Heart right ventricle (tissue), 16 donors: ENCODE results near the gene ZNF222. TPM values are rescaled to one million over a fixed set of nuclear protein-coding genes. Genes with fewer than 3 reads are reported as not detected.

Experiments used
- ATAC-seq, 8 donors: fragments of 200-7000 bp; cut with Tn5 transposase; one replicate each; pipeline ENCODE4 v1.9.1; 2020; ENCODE audit warnings: mild to moderate bottlenecking in 8 of 8, moderate library complexity in 8 of 8, moderate number of reproducible peaks in 1 of 8
- DNase-seq, 2 donors: peaks; one replicate each; pipeline ENCODE4 v3.0.0-alpha.2; 2020
- H3K27ac ChIP-seq, 10 donors: fragments of 200-600 bp; sonication (generic) in 2 of 10; one replicate each; pipeline versions ENCODE4 v1.5.0 to v1.8.0; 2020 to 2022; ENCODE audit warnings: mild to moderate bottlenecking in 3 of 10
- H3K27me3 ChIP-seq, 7 donors: fragments of 200-600 bp; one replicate each; pipeline ENCODE4 v1.8.0; 2021 to 2022; ENCODE audit warnings: mild to moderate bottlenecking in 2 of 7
- H3K36me3 ChIP-seq, 9 donors: fragments of 200-600 bp; sonication (generic) in 1 of 9; one replicate each; pipeline versions ENCODE4 v1.5.0 to v1.8.0; 2020 to 2022; ENCODE audit warnings: mild to moderate bottlenecking in 2 of 9
- H3K4me1 ChIP-seq, 9 donors: fragments of 200-600 bp; sonication (generic) in 1 of 9; one replicate each; pipeline versions ENCODE4 v1.5.0 to v1.8.0; 2020 to 2022; ENCODE audit warnings: mild to moderate bottlenecking in 4 of 9
- H3K4me3 ChIP-seq, 10 donors: fragments of 200-600 bp; sonication (generic) in 2 of 10; one replicate each; pipeline versions ENCODE4 v1.5.0 to v1.8.0; 2020 to 2022; ENCODE audit warnings: mild to moderate bottlenecking in 7 of 10, moderate library complexity in 2 of 10
- H3K9me3 ChIP-seq, 11 donors: fragments of 200-600 bp in 10 of 11; sonication (generic) in 2 of 11; one replicate each; pipeline versions ENCODE4 v1.5.0 to v1.8.0; 2013 to 2022; ENCODE audit warnings: mild to moderate bottlenecking in 2 of 11, control low read depth in 1 of 11, moderate library complexity in 1 of 11
- WGBS, 2 donors: extraction: QIAGEN DNeasy Blood & Tissue Kit; methylation state at CpG; one replicate each; pipeline ENCODE4 v1.1.7; 2013; ENCODE audit warnings: inconsistent platforms in 1 of 2; 5-methylcytosine and 5-hydroxymethylcytosine counted together
- intact Hi-C, 10 donors: fragments of 100-400 bp; cut with DNase I; formaldehyde crosslinking; loops; one replicate each; pipeline versions ENCODE4 v1.11.1 to v1.14.2; 2022
- polyA plus RNA-seq, 2 donors: library from polyadenylated mRNA; stranded (reverse); fragments of 200-250 nt; gene quantifications; one replicate each; pipeline ENCODE4 v1.2.3, GENCODE V29; 2013
- total RNA-seq, 10 donors: library from RNA; stranded (reverse); fragmentation: NEBNext Ultra II Directional in 3 of 10; extraction: Animal tissue kit (Norgen Biotek cat#: 25700) in 3 of 10; gene quantifications; one replicate each; pipeline versions ENCODE4 v1.2.1 to v1.2.4, GENCODE V29; 2021 to 2023
- TF ChIP-seq, protein P1 (sequence below), 9 donors: fragments of 200-600 bp; sonication (generic) in 2 of 9; IDR thresholded peaks; one replicate each; pipeline versions ENCODE4 v1.5.0 to v1.8.0; 2021 to 2022; ENCODE audit warnings: antibody characterized with exemption in 9 of 9, mild to moderate bottlenecking in 5 of 9, moderate library complexity in 1 of 9
- donor health status: Arrhythmogenic right ventricular cardiomyopathy.
- donor health status: ischemic (EF 13 %, LVEDD 7.1; RV severe dilation, severe dysfunction).
- donor health status: healthy with polysubstance abuse.
- donor health status: DM: no; HTN: yes; CAD: no.
- donor health status: DM: no; HTN: no; CAD: no.
- donor health status: ischemic (EF 25% LVEDD 6.9; RV normal size, moderate dysfunction).
- donor health status: ischemic (EF 25% LVEDD 5.7; RV mildly dilated, moderate dysfunction).
- donor health status: healthy.
- donor health status: DM: yes; HTN: yes; CAD: no.
- donor health status: Ischemic cardiomyopathy.
- donor health status: ischemic (EF 35%, LVEDD 5.7; RV mildly dilated, moderate dysfunction).
- donor health status: nonischemic (EF 11% LVEDD 7.7; RV severe dilation, severe dysfunction).
- donor health status: DM: yes; HTN: yes; CAD: no.
- donor health status: PGD.
- donor health status: ischemic (EF 29% LVEDD 5.4; RV normal size, mild dysfunction).
- donor health status: nonischemic (EF 23%, LVEDD 6.1; RV moderate dilation, normal function).

Gene ZNF222
- total and polyA plus RNA-seq, 12 donors = 2.1 to 5.8 (median 3.7) TPM

- TF ChIP-seq, protein P1, sequence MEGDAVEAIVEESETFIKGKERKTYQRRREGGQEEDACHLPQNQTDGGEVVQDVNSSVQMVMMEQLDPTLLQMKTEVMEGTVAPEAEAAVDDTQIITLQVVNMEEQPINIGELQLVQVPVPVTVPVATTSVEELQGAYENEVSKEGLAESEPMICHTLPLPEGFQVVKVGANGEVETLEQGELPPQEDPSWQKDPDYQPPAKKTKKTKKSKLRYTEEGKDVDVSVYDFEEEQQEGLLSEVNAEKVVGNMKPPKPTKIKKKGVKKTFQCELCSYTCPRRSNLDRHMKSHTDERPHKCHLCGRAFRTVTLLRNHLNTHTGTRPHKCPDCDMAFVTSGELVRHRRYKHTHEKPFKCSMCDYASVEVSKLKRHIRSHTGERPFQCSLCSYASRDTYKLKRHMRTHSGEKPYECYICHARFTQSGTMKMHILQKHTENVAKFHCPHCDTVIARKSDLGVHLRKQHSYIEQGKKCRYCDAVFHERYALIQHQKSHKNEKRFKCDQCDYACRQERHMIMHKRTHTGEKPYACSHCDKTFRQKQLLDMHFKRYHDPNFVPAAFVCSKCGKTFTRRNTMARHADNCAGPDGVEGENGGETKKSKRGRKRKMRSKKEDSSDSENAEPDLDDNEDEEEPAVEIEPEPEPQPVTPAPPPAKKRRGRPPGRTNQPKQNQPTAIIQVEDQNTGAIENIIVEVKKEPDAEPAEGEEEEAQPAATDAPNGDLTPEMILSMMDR (IDR thresholded peaks at IDR 0.05) = no peak
- no peaks in the 10 kb centered on the region for H3K27me3 ChIP-seq
- H3K36me3 ChIP-seq = peaks cover 0 to 43% (median 32%) of the 10 kb centered on the region in 9 donors
- H3K9me3 ChIP-seq = peaks cover 0 to 71% (median 34%) of the 10 kb centered on the region in 11 donors
- DNase-seq (no peak), ATAC-seq (no peak)
- no peak overlapping the region for H3K27ac ChIP-seq
- intact Hi-C loops = no loop called here
- peaks cover 0 to 21% (median 15%) of the 10 kb centered on the region in 9 donors for H3K4me1 ChIP-seq
- H3K4me3 ChIP-seq = no peak overlapping the region
- 94 to 98% methylated on average over 1 of the region's 1 CpG for WGBS, 2 donors
These were observed 44.2 kb downstream of the ZNF222 start for GRCh38 chr19:44069415-44069814.

DNA sequence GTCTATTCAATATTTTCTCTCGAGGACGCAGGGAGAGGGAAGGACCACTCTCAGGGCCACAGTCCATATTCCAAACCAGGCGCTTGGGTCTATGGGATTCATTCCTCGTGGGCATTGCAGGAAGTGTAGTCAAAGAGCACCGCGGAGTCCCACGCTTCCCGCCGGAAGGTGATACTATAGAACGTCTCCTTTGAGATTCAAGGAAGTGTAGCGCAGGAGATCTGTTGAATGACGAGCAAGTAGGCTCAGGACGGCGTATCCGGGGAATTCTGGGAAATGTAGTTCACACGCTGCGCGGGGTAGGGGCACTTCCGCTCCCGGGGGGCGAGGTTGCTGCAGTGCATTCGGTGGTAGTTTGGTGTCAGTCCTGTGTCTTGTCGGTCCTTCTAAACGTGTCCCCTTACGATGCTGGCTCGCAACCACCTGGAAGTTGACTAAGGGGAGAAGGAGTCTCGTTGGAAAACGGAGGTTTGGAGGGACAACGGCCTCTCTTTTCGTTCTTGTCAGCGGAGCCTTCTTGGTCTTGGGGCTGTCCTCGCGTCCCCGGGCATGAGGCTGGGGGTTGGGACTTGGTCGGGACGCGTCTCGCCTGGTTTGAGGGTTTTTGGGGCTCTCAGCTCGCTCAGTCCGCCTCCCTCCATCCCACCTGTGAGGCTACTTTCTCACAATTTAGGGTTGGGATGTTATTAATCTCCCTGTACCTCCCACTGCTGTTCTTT lies 46.8 kb downstream of the ZNF222 start, which contains the start of gene ZNF284:
Gene ZNF284, plus strand, starts transcription at position 336 of the 719 bp plus-strand sequence. CDS start 4,231 bp downstream, outside the sequence.
- Histone ChIP-seq H3K4me1 (peaks cover 0 to 21% (median 15%) of the 10 kb centered on the region in 9 donors), H3K4me3 (peak within 1 kb of the TSS; percentile 48 to 76 (median 69)), H3K27me3 (no peaks in the 10 kb centered on the region), H3K9me3 (peaks cover 0 to 45% (median 14%) of the 10 kb centered on the region in 11 donors), H3K27ac (peak within 1 kb of the TSS in 8 of 10 donors; percentile 51 to 72 (median 63)), H3K36me3 (peaks cover 0 to 25% (median 8%) of the 10 kb centered on the region in 9 donors)
- DNase-seq (peak; percentile 80 to 91), ATAC-seq (peak; percentile 97 to 100 (median 100))
- intact Hi-C loops = loop anchor here in 3 of 10 donors (2.0 to 5.0 kb wide), 4 partner anchors 19 to 70 kb away; partner anchors contain the start of genes ZNF223 (in 1 of the 3), ZNF224 (in 1 of the 3) and ZNF230 (in 1 of the 3)
- 0 to 1% methylated on average over 40 of the region's 40 CpGs for WGBS, 2 donors
- TF ChIP-seq, protein P1 (IDR thresholded peaks at IDR 0.05) = no peak

DNA sequence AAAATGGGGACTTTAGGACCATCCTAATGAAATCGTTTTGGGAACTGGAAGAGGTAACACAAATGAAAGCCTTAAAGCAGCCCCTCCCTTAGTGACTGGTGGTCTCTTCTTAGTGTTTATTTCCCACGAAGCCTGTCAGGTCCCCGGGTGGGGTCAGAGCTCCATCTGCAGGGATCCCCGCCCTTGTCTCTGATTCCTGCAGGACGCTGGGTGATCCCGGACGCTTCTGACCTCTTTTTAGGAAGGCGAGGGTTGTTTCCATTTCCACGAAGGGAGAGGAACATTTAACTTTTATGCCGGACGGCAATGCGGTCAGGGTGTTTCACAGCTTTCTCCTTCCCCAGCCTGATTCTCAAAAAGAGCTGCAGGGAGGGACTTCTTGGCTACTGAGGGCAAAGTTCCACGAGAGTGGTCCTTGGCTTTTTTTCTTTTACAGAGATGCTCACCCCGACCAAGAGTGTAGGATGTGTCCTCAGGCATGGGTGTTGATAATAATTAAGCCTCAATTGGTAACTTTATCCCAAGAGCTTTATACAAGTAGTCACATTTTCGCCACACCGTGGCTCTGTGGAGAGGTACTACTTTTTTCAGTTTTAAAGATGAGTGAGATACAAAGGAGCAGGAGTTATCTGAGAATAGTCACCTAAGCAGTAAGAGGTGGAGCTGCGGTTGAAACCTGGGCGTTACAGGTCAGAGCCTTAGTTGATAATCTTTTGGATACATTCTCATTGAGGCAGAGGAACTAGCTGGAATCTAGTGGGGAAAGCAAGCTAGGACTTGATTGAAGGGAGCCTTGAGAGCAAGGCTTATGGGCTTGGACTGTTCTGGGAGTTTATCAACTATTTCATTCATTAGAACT lies 47.6 kb downstream of the ZNF222 start:
- peak in 6 of 8 donors; percentile 7 to 67 (median 50) for ATAC-seq
- intact Hi-C loops = loop anchor here in 3 of 10 donors (2.0 to 5.0 kb wide), 3 partner anchors 20 to 70 kb away; partner anchors contain the start of genes ZNF224 (in 1 of the 3) and ZNF230 (in 1 of the 3)
- Histone ChIP-seq H3K36me3 (peaks cover 0 to 25% (median 0%) of the 10 kb centered on the region in 9 donors), H3K4me3 (peak overlapping the region; percentile 48 to 76 (median 69)), H3K27me3 (no peaks in the 10 kb centered on the region), H3K9me3 (peaks cover 0 to 37% (median 6%) of the 10 kb centered on the region in 11 donors), H3K27ac (peak overlapping the region in 7 of 10 donors; percentile 51 to 72 (median 63)), H3K4me1 (peaks cover 0 to 21% (median 15%) of the 10 kb centered on the region in 9 donors)
- 18 to 21% methylated on average over 18 of the region's 18 CpGs for WGBS, 2 donors
- TF ChIP-seq, protein P1 (IDR thresholded peaks at IDR 0.05) = peak in 1 of 9 donors; percentile 15
- no peak for DNase-seq

GRCh38 chr19:44076325-44076724 lies 51.1 kb downstream of the ZNF222 start:
- Histone ChIP-seq H3K9me3 (peaks cover 0 to 3% (median 0%) of the 10 kb centered on the region in 11 donors), H3K4me3 (no peak overlapping the region), H3K27ac (no peak overlapping the region), H3K27me3 (no peaks in the 10 kb centered on the region), H3K4me1 (peaks cover 0 to 18% (median 12%) of the 10 kb centered on the region in 9 donors), H3K36me3 (peaks cover 0 to 48% (median 7%) of the 10 kb centered on the region in 9 donors)
- WGBS, 2 donors = 84 to 91% methylated on average over 2 of the region's 2 CpGs
- TF ChIP-seq, protein P1 (IDR thresholded peaks at IDR 0.05) = no peak
- intact Hi-C loops = no loop called here
- ATAC-seq (no peak), DNase-seq (no peak)
